Activated effector memory CD4-positive, alpha-beta T cell treated with Interleukin-2 at 50 U/mL for 16 hours (primary cell): Measurements from ENCODE around the gene ELF2.
"Not testable (repeated sequence)": the region's sequence is repeated elsewhere in the genome, so short reads cannot be mapped to it uniquely, and the experiment has no call there.

Experiments used
- DNase-seq: peaks from one replicate; pipeline ENCODE4 v3.0.0-alpha.2; 2020

The ELF2 gene

DNA sequence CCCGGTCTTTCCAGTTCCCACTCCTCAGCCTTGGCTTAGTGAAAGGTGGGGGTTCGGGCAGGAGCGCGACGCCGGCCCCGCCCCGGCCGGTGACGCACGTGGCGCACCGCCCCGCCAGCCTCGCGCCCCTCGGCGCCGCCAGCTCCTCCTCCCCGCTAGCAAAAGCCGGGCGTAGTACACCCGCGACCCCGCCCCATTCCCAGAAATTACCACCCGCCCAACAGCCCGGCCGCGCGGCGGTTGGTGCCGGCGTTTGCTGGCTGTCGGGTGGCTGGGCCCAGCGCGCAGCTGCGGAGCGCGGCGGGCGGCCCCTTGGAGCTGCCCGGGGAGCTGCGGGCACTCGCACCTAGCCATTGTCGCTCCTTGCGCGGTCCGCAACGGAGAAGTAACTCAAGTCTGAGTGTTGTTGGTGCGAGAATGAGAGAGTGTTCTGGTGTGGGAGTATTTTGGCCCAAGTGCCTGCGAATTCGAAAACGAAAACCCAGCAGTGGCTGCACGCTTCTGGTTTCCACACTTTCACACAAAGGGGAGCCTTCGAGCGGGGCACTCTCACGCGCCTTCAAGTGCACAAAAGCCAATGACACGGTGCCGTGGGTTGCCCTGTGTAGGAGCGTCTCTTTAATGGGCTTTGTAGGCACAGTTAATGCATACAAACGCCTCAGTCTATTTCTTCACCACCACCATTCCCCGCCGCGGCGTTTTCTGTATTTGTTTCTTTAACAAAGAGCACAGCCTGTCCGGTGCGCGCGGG is 1.0 kb upstream of the ELF2 start:
- DNase-seq, result peak; percentile 89

DNA sequence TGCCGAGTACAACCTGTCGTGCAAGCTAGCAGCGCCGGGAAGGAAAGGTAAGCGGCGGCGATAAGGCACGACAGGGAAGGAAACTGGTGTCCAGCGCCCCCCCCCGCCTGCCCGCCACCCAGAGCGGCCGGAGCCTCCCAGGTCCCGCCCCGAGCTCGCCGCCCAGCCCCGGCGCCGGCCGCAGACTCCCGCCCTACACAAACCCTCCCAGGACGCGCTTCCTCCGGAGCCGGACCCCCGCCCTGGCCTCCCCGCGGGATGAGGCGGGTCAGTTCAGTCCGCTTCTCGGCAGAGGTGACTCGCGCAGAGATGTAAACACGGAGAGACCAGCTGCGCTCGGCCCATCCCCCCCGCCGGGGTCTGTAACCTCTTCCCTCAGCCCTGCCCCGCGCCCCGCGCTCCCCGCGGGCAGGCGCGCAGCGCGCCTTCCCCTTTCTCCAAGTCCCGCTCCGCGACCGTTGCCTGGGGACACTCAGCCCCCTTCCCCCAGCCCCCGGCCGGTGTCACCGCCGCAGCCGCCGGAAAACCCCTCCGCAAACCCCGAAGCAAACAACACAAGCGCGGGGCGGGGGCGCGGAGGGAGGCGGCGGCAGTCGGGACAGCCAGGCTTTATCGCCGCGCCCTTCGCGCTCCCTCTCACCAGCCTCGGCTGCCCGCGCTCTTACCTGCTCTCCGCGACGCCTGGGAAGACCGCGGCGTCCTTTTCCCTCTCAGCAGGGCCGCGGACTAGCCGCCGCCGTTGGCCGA is 543 bp downstream of the ELF2 start:
- peak; percentile 52 for DNase-seq

DNA sequence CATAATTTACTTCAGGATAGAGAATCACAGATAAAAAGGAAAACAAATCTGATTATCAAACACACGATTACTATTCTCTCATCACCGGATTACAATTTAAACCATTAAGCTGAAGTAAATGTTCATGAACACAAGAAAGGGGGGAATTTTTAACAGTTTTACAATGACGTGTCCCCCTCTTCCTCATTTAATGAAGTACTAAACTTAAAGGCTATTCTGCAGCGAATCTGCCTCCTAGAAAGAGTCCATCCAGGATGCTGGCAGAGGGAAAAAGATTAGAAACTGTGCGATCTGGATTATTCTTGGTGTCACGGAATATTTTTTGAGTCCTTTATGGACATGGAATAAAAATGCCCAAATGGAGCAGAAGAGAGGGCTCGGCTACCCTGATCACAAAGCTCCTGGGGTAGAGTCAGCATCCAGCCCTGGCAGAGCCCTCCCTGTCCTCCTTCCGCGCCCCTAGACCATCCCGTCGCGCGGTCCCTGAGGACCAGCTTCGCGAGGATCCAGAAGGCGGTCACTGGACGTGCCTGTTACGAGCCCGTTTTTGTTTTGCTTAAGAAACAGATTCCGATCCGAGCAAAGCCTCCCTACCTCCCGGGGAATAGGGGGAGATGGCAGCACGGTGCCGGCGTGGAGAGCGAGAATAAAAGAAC is 1.2 kb downstream of the ELF2 start:
- no peak for DNase-seq

DNA sequence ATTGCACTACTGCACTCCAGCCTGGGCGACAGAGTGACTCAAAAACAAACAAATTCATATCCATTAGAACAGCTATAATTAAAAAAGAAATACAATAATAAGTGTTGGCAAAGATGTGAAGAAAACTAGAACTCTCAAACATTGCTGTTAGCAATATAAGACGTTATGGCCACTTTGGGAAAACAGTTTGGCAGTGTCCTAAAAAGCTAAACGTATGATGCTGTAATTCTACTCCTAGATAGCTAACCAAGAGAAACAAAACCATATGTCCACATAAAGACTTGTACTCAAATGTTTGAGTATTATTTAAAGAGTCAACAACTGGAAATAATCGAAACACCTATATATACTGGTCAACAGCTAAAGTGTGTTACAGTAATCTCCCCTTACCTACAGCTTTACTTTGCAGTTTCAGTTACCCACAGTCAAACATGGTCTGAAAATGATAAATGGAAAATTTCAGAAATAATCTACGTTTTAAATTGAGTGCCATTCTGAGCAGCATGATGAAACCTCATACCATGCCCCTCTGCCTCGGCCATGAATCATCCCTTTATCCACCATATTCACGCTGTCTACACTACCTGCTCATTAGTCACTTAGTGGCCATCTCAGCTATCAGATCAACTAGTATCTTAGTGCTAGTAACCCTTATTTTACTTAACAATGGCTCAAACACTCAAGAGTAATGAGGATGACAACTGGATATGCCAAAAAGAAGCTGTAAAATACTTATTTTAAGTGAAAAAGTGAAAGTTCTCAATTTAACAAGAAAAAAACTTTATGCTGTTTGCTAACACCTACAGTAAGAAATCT is 4.9 kb downstream of the ELF2 start:
- no peak for DNase-seq

DNA sequence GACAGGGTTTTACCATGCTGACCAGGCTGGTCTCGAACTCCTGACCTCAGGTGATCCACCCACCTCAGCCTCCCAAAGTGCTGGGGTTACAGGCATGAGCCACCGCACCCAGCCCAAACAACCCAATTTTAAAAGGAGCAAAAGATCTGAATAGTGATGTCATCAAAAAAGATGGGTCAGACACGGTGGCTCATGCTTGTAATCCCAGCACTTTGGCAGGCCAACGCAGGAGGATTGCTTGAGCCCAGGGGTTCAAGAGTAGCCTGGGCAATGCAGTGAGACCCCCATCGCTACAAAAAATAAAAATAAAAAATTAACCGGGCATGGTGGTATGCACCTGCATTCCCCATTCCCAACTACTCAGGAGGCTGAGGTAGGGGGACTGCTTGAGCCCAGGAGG is 6.1 kb downstream of the ELF2 start:
- no peak for DNase-seq

DNA sequence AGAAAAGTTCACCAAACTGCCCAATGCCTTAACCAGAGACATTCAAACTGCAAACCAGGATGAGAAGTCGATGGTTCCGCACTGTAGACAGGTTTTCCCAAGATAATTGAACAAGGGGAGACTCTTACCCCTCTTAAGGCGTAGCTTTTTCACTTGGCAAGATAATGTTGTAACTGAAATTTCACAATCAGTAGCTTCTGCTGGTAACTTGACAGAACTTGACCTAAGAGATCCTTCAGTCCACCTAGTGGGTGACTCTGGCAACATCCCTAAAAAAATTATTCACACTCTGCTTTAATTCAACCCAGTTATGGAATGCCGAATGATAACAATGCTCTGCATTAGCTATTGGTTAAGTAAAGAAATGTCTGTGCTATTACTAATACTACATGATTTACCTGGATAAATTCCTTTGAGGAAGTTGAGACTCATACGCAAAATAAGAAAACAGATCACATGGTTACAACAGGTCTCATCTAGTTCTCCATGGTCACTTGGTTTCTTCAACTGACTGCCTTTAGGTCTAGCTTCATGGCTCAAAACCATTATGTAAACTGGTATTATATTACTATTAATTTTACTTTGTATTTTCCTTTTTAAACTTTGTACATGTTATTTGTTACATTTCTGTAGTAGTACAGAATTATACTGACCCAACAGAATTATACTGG is 9.1 kb downstream of the ELF2 start:
- no peak for DNase-seq

DNA sequence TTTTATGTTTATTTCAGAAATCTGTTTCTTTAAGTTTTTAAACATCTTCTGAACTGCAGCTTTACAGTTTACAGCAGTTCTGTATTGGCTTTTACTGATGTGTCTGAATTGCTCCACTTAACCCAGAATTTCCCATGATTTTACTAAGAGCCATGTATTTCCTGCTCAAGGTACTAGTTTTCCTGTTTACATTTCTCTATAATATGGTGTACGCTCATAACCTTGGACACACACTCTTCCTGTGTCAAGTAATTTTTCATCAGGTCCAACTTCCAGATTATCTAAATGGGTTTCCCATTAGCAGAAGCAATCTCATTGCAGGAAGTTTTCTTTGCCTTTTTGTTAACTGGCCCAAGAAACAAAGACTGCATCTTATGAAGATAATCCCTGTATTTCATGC is 12.3 kb downstream of the ELF2 start:
- DNase-seq, result no peak

DNA sequence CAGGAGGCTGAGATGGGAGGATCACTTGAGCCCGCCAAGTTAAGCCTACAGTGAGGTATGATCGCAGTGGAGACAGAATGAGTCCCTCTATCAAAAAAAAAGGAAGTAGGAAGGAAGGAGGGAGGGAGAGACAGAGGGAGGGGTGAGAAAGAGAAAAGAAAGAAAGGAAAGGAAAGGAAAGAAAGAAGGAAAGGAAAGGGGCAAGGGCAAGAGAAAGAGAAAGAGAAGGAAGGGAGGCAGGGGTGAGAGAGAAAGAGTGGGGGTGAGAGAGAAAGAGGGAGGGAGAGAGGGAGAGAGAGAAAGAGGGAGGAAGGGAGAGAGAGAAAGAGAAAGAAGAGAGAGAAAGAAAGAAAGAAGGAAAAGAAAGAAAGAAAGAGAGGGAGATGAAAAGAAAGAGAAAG is 13.2 kb downstream of the ELF2 start:
- no peak for DNase-seq

DNA sequence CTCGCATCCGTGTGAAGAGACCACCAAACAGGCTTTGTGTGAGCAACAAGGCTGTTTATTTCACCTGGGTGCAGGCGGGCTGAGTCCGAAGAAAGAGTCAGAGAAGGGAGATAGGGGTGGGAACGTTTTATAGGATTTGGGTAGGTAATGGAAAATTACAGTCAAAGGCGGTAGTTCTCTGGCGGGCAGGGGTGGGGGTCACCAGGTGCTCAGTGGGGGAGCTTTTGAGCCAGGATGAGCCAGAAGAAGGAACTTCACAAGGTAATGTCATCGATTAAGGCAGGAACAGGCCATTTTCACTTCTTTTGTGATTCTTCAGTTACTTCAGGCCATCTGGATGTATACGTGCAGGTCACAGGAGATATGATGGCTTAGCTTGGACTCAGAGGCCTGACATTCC is 19.0 kb downstream of the ELF2 start:
- DNase-seq, result not testable (repeated sequence)

DNA sequence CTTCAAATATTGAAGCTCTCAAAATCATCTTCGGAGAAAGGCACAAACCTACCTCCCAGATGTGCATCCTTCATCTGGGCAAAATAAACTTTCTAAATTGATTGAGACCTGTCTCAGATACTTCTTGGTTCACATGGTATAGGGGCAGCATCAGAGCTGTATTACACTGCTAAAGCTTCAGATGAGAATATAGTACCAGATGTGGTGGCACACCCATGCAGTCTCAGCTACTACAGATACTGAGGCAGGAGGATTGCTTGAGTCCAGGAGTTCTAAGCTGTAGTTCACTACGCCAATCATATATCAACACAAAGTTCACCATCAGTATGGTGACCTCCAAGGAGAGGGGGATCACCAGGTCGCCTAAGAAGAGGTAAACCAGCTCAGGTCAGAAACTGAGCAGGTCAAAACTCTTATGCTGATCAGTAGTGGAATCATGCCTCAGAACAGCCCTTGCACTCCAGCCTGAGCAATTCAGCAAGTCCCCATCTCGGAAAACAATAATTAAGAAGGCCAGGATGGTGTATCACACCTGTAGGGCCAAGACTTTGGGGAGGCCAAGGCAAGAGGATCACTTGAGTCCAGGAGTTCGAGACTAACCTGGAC is 22.0 kb downstream of the ELF2 start:
- DNase-seq, result no peak

DNA sequence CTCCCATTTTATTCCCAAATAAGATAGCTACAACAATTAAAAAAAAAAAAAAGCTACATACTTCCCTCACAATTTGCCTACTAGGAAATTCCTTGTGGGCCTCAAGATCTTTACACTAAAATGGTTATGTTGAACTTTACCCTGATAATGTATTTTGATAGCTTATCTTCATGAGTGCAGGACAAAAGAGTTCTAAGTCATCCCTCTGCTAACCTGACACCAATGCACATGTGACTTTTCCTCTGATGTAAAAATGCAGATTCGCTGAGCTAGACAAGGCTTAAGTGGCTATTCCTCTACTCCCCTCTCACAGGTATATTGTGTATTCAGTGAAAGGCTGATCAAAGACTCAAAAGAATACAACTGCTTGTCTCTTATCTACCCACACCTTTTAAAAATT is 22.5 kb downstream of the ELF2 start:
- DNase-seq, result no peak

DNA sequence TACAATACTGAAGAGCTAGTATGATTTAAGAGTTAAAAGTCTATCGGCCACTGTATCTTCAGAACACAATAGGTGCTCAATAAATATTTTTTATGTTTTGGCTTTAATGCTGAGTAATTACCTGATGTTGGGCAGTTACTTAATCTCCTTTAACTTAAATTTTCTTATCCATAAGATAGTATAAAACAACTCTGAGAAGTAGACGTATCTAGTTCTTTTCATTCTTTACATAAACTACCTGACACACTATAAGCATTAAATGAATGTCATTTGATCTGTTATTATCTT is 22.9 kb downstream of the ELF2 start:
- no peak for DNase-seq

DNA sequence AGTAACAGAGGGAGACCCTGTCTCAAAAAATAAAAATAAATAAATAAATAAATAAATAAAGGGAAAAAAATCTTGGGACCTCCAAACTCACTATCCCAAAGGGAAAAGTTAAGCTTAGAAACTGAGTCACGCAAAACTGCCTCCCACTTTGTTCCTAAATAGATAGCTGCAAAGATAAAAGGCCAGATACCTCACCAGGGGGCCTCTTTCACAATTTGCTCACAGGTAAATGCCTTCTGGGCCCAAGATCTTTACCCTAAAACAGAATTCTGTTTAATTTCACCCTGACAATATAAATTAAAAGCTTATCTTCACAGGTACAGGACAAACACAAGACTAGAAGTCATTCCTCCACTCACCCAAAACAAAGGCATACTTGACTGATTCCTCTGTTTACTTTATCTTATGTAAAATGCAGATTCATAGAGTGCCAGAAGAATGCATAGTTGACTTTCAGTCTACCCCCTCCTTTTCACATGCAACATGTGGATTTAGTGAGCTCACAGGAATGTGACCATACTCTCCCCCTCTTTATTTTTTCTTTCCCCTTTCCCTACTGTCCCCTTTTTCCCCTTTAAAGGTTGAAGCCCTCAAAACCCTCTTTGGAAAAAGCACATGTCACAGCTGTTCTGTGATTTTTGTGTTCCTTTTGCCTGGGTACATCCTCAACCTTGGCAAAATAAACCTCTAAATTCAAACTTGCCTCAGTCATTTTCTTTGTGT is 23.4 kb downstream of the ELF2 start:
- no peak for DNase-seq

DNA sequence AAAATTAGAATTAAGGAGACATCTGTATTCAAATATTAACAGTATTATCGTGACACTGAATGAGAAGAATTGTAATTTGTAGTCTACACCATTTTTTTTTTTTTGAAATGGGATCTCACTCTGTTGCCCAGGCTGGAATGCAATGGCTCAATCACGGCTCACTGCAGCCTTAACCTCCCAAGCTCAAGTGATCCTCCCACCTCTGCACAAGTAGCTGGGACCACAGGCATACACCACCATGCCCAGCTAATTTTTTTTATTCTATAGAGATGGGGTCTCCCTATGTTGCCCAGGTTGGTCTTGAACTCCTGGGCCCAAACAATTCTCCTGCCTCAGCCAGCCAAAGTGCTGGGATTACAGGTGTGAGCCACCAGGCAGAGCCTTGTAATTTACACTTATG is 24.8 kb downstream of the ELF2 start:
- DNase-seq, result no peak

DNA sequence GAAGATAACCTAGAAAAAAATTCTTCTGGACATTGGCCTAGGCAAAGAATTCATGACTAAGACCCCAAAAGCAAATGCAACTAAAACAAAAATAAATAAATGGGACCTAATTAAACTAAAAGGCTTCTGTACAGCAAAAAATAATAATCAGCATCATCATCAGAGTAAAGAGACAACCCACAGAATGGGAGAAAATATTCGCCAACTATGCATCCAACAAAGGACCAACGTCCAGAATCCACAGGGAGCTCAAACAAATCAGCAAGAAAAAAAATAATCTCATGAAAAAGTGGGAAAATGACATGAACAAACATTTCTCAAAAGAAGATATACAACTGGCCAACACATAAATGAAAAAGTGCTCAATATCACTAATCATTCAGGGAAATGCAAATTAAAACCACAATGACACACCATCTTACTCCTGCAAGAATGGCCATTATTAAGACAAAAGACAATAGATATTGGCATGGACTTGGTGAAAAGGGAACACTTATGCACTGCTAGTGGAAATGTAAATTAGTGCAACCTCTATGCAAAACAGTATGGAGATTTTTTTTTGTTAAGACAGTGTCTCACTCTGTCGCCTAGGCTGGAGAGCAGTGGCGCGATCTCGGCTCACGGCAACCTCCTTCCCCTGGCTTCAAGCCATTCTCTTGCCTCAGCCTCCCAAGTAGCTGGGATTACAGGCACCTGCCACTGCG is 29.9 kb downstream of the ELF2 start:
- no peak for DNase-seq

DNA sequence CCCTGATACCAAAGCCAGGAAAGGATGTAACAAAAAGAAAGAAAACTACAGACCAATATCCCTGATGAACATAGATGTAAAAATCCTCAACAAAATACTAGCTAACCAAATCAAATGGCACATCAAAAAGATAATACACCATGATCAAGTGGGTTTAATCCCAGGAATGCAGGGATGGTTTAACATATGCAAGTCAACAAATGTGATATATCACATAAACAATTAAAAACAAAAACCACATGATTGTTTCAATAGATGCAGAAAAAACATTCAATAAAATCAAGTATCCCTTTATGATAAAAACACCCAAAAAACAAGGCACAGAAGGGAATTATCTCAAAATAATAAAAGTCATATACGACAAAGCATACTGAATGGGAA is 31.5 kb downstream of the ELF2 start:
- no peak for DNase-seq

DNA sequence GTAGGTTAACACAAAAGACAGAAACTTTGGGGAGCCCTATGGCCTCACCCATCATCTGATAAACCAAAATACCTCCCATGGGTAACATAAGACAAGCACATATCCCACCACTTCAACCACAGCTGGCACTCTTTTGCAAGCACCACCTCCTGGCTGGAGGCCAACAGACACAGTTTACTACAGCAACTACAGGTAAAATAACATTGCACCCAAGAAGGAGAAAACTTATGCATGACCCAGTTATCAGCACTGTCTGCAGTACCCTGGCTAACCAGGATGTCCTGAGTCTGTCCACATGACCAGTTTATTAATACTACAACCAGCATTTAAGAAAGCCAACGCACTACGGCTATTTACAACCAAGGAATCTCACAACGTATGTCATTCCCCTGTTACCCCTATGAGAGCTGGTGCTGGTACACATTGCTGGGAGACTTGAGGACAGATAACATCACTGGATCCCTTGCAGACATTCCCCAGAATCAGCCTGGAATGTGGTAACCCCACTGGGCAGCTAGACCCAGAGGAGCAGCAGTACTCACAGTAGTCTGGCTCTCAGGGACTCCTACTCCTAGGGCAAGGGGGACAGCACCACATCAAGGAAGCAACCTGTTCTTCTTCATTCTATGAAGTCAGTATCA is 32.0 kb downstream of the ELF2 start:
- DNase-seq, result no peak

DNA sequence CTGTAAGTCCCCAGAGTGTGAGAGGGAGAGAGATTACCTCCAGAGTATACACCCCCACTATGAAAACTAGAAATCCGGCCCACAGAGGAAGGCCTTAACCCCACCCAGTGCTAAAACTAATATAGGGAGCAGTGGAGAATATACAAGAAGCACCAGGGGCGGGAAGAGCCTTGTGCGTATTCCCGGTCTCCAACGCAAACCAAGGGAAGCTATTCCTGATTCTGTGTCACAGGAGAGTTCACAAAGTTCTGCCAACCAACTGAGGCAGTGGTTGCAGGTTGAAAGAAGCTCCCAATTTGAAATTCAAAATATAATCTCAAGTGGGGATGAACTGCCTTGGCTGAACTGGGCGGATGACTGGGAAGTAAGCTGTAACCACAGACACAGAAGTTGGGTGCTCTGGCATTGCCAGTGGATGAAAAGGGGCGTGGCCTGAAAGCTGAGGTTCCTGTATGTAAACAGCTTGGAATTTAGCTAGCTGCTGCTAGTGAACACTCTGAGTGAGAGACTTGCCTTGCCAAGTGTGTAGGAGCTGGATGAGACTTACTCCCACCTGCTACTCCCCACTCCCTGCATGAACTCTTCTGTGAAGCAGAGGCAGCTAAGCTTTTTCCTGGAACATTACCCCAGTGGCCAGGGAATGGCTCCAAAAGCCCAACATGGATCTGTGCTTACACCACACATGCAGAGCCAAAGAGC is 32.7 kb downstream of the ELF2 start:
- no peak for DNase-seq

DNA sequence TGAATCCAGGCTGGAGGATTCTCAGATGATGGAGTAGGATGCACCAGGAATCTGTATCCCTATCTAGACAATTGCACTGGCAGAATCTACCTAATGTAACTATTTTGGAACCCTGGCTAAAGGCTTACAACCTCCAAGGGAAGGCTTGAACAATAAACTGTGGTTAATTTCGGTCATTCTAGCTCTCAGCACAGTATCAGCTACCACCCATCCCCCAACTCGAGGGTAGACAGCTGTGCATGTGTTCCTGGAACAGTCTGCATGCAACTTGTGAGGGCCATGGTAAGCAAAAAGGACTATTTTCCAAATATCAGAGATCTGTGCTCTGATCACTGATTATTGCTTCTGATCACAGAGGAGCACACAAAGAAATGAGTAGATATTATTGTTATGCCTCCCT is 34.0 kb downstream of the ELF2 start:
- no peak for DNase-seq

DNA sequence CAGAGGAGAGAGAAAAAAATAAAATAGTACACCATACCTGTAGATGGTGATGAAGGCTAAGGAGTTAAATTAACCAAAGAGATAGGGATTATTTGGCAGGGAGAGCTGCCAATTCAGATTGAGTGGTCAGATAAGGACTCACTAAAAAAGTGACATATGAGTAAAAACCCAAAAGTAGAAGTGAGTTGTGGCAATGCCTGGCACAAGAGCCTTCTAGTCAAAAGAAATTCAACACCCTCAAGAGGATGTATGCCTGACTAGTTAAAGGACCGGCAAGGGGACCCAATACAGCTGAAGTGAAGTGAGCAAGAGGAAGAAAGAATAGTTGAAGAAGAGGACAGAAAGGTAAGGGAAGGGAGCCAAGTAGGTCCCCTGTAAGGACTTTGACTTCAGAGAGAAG is 34.9 kb downstream of the ELF2 start:
- DNase-seq, result no peak
